ELR (cell line): ENCODE data around the gene NAALADL2.
"Not testable (repeated sequence)": the region's sequence is repeated elsewhere in the genome, so short reads cannot be mapped to it uniquely, and the experiment has no call there.

Source experiments
- DNase-seq: peaks from one replicate; pipeline ENCODE4 v3.0.0-alpha.2; 2015; ENCODE audit warnings: low read depth

Gene NAALADL2

DNA sequence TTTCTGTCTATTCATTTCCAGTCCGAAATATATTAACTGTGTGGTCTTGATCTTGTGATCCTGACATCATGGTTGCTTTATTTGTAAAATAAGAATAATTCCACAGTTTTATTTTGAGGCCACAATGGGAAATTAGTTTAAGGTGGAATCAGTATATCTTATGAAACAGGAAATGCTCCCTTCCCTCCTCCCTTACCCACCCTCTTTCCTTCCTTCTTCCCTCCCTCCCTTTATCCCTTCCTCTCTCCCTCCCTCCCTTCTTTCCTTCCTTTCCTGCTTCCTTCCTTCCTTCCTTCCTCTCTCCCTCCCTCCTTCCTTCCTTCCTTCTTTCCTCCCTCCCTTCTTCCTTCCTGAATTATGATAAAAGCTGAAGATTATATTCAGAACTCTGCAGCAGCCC is 452.3 kb downstream of the NAALADL2 start:
- no peak for DNase-seq

- no peak for DNase-seq
Measured at GRCh38 chr3:175311946-175312345, 452.8 kb downstream of the NAALADL2 start.

DNA sequence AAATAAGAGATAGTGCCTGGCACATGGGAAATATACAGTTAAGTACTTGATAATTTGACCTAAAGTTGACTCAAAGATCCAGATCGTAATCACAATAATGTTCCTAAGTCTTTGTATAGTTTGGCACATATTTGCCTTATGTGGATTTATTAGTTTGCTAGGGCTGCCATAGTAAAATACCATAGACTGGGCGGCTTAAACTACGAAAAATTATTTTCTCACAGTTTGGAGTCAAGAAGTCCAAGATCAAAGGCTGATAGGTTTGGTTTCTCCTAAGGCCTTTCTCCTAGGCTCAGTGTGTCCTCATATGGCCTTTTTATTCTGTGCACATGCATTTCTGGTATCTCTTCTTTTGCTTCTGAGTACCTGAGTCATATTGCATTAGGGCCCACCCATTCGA is 453.7 kb downstream of the NAALADL2 start:
- no peak for DNase-seq

- DNase-seq = no peak
Measured at GRCh38 chr3:175316799-175317198, 457.7 kb downstream of the NAALADL2 start.

GRCh38 chr3:175325440-175325839 is 466.3 kb downstream of the NAALADL2 start:
- no peak for DNase-seq

- DNase-seq = no peak
Measured at GRCh38 chr3:175326041-175326440, 466.9 kb downstream of the NAALADL2 start.

DNA sequence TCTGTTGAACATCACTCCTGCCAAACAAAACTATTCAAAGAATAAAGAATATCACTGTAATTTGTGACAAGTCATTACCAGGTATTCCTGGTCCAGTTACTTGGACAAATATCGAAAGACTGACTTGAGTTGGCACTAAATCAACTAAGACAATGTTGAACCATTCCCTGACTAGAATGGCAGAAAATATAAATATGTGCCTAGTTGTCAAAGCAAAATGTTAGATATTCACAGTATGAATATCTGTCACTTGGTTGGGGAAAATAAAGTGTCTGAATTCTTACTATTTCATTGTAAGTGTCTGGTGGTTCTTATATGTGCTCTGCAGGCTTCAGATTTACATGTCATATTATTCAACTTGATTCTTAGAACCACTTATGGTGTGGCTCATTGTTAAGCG is 470.2 kb downstream of the NAALADL2 start:
- DNase-seq = no peak

DNA sequence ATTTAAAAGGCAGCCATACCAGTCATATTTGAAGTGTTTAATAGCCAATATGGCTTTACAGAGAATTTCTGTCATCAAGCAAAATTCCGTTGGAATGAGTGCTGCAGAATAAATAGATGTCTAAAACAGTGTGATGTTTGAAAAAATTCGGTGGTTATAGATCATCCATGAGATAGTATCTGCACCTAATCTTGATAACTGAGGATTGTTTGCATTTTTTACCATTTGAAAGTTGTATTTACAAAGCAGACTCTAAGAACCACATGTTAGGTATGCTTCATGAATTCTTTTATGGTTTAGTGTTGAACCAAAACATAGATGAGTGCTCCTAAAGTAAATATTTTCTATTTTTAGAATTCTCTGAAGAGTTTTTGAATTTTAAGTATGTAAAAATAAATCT is 476.1 kb downstream of the NAALADL2 start:
- no peak for DNase-seq

DNA sequence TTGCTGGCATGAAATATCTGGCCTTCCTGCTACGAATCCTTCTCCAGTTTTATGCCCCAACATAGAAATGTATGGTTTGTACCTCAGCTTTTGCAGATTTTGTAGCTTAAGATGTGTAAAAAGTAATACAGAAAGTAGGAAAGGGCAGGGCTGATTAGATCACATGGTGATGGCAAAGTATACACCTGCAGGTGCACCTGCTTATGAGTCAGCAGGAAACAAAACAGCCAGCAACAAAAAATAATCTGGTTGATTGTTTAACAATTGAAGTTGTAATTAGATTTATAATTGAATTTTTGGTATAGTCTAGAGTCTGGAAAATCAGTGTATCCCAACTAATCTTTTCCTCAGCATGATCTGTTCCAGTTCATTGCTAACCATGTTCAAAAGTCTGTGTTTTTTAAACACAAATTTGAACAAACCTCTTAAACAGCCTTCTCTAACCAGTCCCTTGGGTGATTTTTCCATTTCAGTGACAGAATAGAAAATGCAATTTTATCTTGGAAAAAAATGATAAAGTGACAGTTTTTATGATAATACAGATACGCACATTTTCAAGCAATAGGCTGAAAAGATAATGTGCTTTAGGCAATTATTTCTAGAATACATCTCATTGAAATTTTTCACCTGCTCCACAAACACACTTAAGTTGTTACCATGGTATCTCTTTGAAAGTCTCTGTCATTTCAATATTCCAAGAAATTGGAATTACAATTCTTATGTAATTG is 477.4 kb downstream of the NAALADL2 start:
- no peak for DNase-seq

- DNase-seq = no peak
Measured at GRCh38 chr3:175337631-175338030, 478.5 kb downstream of the NAALADL2 start.

GRCh38 chr3:175338775-175339535 is 479.8 kb downstream of the NAALADL2 start:
- peak; percentile 66 for DNase-seq

DNA sequence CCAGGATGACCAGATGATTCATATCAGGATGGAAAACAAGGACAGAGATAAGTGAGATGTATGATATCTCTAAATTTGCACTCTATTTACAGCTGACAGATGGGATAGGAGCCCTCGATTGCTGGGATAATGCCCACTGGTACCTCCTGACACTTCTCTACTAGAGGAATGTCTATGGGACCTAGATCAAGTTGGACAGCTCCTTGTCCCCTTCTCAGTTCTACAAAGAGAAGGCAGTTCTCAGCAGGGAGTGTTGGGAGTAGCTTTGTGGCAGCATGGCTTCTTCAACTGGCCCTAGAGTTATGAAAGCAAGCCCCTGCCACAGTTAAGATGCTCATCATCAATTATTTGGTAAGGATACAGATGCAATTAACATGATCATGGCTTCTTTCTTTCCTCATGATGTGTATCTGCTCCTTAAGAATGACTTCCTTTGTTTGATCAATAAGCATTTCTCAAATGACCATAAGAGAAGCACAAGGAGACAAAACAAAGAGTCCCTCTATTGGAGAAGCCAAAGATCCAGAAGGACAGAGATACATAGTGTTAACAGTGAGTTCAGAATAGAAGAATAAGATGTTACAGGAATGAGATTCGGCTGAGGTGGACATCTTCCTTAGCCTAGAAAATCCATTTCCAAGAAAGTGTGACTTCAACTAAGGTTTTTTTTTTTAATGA is 481.3 kb downstream of the NAALADL2 start:
- DNase-seq = no peak

GRCh38 chr3:175342196-175342595 is 483.1 kb downstream of the NAALADL2 start:
- DNase-seq = no peak

DNA sequence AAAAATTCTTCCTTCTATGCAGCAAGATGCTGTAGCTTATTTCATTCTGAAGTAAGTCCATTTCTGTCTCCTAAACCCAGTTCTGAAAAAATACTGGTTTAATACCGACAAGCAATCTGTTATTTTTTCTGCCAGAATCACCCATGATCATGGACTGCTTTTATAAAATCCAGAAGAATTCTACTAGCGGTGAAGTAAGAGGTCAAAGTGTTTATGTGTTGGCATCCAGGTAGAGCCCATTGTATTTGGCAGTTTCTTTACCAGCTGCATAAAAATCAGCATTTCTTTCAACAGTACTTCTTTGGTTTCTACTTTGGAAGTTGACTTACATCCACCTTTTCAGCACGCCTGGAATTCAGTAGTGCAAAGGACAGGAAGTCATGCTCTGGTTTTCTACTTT is 484.8 kb downstream of the NAALADL2 start:
- DNase-seq = no peak

GRCh38 chr3:175346573-175347356 is 487.6 kb downstream of the NAALADL2 start:
- DNase-seq = peak; percentile 83

DNA sequence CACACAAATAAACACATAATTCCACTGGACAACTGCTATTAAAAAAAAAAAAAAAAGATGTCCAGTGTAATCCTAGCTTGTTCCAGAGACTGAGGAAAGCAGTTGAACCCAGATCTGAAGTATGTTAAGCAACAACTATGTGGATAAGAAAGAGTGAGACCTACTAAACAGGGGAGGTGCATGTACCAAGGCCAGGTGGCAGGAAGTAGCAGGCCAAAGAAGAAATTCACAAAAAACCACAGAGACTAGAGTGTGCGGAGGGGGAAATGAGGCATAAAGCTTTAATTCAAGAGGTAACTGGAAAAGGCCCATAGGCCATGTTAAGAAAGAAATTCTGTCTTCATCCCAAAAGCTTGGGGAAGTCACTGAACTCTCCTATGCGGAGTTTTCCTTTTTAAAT is 490.0 kb downstream of the NAALADL2 start:
- no peak for DNase-seq

DNA sequence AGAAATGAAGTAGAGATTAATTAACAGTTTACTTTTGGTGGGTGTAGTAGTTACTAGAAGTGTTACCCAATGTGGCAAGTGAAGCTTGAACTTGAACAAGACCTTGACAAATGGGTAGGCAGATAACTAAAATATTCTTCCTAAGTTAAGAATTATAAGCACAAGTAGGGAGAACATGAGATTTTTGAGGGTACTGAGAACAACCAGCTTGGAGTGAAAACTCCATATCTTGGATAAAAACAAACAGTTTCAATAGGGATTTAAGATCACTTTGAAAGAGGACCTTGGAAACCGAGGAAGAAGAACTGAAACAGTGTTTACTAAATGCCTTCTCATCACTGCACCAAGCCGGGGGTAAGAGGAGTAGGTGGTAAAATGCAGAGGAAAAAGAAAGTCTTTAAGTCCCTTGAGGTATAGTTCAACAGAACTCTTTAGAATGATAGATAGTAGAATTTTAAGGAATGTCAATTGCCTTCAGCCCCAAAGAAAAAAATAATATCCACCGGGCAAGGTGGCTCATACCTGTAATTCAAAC is 496.7 kb downstream of the NAALADL2 start:
- no peak for DNase-seq

DNA sequence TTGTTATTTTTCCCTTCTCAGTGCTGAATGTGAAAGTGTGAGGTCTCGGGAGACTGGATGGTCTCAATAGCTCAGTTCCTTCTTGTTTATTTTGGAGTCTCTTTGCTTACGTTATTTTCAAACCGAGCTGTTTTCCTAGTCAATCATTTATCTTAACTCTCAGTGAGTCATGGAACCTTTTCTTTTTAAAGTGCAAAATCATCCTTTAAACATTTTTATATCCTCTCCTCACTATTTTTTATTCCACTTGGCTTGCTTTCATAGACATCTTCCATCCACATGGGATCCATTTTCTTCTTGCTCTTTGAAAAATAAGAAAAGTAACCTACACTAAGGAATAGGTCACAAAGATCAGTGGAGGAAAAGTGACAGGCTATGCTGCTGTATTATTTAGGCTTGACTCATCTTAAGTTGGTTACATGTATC is 497.8 kb downstream of the NAALADL2 start:
- no peak for DNase-seq

DNA sequence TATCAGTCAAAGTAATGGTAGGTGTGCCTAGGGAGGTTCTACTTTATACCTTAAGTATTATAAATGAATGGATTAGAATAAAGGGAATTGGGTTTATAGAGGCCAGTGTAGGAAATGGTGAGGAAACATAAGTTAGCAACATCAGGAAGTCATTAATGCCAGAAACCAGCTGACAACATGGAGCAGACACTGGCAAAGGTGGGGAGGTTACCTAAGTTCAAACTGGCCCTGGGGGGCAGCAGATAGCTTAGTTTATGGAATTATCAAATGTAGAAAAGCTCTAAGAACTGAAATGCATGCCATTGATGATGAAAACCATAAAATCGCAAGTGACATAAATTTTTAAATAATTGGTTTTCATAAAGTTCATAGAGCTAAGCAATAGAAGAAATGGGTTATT is 498.6 kb downstream of the NAALADL2 start:
- no peak for DNase-seq

GRCh38 chr3:175358935-175359334 is 499.8 kb downstream of the NAALADL2 start:
- no peak for DNase-seq

DNA sequence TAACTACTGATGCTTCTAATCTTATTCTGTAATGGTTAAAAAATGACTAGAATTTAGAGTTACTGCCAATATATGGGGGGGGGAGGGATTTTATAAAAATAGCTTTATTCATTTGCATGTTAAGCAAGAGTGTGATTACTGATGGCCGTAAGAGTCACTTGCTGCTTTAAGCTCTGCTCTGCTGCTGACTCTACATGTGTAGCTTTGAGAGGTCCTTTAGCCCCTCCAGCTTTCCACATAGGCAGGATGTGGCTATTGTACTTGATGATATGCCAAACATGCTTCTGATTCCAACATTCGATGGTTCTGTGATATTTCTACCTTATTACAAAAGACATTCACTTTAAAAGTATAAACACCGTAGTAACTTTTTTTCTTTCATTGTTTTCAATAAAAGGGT is 511.3 kb downstream of the NAALADL2 start:
- peak; percentile 3 for DNase-seq

DNA sequence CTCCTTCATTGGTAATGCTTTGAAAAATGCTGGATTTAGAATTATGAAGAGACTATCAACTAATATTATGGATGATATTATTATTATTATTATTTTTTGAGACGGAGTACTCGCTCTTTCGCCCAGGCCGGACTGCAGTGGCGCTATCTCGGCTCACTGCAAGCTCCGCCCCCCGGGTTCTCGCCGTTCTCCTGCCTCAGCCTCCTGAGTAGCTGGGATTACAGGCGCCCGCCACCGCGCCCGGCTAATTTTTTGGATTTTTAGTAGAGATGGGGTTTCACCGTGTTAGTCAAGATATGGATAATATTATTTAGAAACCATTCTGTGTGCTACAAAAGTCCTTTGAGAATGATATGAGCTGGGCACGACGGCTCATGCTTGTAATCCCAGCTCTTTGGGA is 512.1 kb downstream of the NAALADL2 start:
- DNase-seq = not testable (repeated sequence)
